ENCODE data around the gene CNTN4.

GRCh38 chr3:2106438-2106837 is 7.8 kb downstream of the CNTN4 start:
- TF ChIP-seq CTCF (IDR thresholded peaks at IDR 0.05) (no peak), POLR2A (IDR thresholded peaks at IDR 0.05) (no peak)
